Measurements from ENCODE around the gene NIBAN1.

Gene NIBAN1

GRCh38 chr1:184952428-184952827 is 21.9 kb downstream of the NIBAN1 start:
- no peak for DNase-seq
- in situ Hi-C loops (cut with HindIII; ENCODE audit: low pct_ligation_motif_present, low pct_unique_long_range_greater_than_20kb, low sequenced_read_pairs), result no loop called here

- DNase-seq, result no peak
- in situ Hi-C loops (cut with HindIII; ENCODE audit: low pct_ligation_motif_present, low pct_unique_long_range_greater_than_20kb, low sequenced_read_pairs), result no loop called here
Observed at GRCh38 chr1:184951788-184952187, 22.5 kb downstream of the NIBAN1 start.

- in situ Hi-C loops (cut with HindIII; ENCODE audit: low pct_ligation_motif_present, low pct_unique_long_range_greater_than_20kb, low sequenced_read_pairs), result no loop called here
- no peak for DNase-seq
Observed at GRCh38 chr1:184950906-184951305, 23.4 kb downstream of the NIBAN1 start.

- in situ Hi-C loops (cut with HindIII; ENCODE audit: low pct_ligation_motif_present, low pct_unique_long_range_greater_than_20kb, low sequenced_read_pairs), result no loop called here
- no peak for DNase-seq
Observed at GRCh38 chr1:184950227-184950626, 24.1 kb downstream of the NIBAN1 start.

- in situ Hi-C loops (cut with HindIII; ENCODE audit: low pct_ligation_motif_present, low pct_unique_long_range_greater_than_20kb, low sequenced_read_pairs), result no loop called here
- no peak for DNase-seq
Observed at GRCh38 chr1:184947497-184948256, 26.6 kb downstream of the NIBAN1 start.

- in situ Hi-C loops (cut with HindIII; ENCODE audit: low pct_ligation_motif_present, low pct_unique_long_range_greater_than_20kb, low sequenced_read_pairs), result no loop called here
- no peak for DNase-seq
Observed at GRCh38 chr1:184945678-184946412, 28.5 kb downstream of the NIBAN1 start.

- no peak for DNase-seq
- in situ Hi-C loops (cut with HindIII; ENCODE audit: low pct_ligation_motif_present, low pct_unique_long_range_greater_than_20kb, low sequenced_read_pairs), result no loop called here
Observed at GRCh38 chr1:184945029-184945428, 29.3 kb downstream of the NIBAN1 start.

- DNase-seq, result no peak
- in situ Hi-C loops (cut with HindIII; ENCODE audit: low pct_ligation_motif_present, low pct_unique_long_range_greater_than_20kb, low sequenced_read_pairs), result no loop called here
Observed at GRCh38 chr1:184943998-184944397, 30.3 kb downstream of the NIBAN1 start.

- DNase-seq, result no peak
- in situ Hi-C loops (cut with HindIII; ENCODE audit: low pct_ligation_motif_present, low pct_unique_long_range_greater_than_20kb, low sequenced_read_pairs), result no loop called here
Observed at GRCh38 chr1:184941735-184942134, 32.6 kb downstream of the NIBAN1 start.

GRCh38 chr1:184941410-184941733 is 32.9 kb downstream of the NIBAN1 start:
- in situ Hi-C loops (cut with HindIII; ENCODE audit: low pct_ligation_motif_present, low pct_unique_long_range_greater_than_20kb, low sequenced_read_pairs), result no loop called here
- DNase-seq, result no peak

GRCh38 chr1:184940694-184941409 is 33.5 kb downstream of the NIBAN1 start:
- in situ Hi-C loops (cut with HindIII; ENCODE audit: low pct_ligation_motif_present, low pct_unique_long_range_greater_than_20kb, low sequenced_read_pairs), result no loop called here
- DNase-seq, result no peak

GRCh38 chr1:184940226-184940625 is 34.1 kb downstream of the NIBAN1 start:
- in situ Hi-C loops (cut with HindIII; ENCODE audit: low pct_ligation_motif_present, low pct_unique_long_range_greater_than_20kb, low sequenced_read_pairs), result no loop called here
- DNase-seq, result no peak

- no peak for DNase-seq
- in situ Hi-C loops (cut with HindIII; ENCODE audit: low pct_ligation_motif_present, low pct_unique_long_range_greater_than_20kb, low sequenced_read_pairs), result no loop called here
Observed at GRCh38 chr1:184937729-184938128, 36.6 kb downstream of the NIBAN1 start.

GRCh38 chr1:184935920-184936798 is 38.1 kb downstream of the NIBAN1 start:
- DNase-seq, result no peak
- in situ Hi-C loops (cut with HindIII; ENCODE audit: low pct_ligation_motif_present, low pct_unique_long_range_greater_than_20kb, low sequenced_read_pairs), result no loop called here

- no peak for DNase-seq
- in situ Hi-C loops (cut with HindIII; ENCODE audit: low pct_ligation_motif_present, low pct_unique_long_range_greater_than_20kb, low sequenced_read_pairs), result no loop called here
Observed at GRCh38 chr1:184933944-184934343, 40.4 kb downstream of the NIBAN1 start.

GRCh38 chr1:184932319-184932718 is 42.0 kb downstream of the NIBAN1 start:
- in situ Hi-C loops (cut with HindIII; ENCODE audit: low pct_ligation_motif_present, low pct_unique_long_range_greater_than_20kb, low sequenced_read_pairs), result no loop called here
- no peak for DNase-seq

GRCh38 chr1:184931566-184931965 is 42.7 kb downstream of the NIBAN1 start:
- in situ Hi-C loops (cut with HindIII; ENCODE audit: low pct_ligation_motif_present, low pct_unique_long_range_greater_than_20kb, low sequenced_read_pairs), result no loop called here
- no peak for DNase-seq

- in situ Hi-C loops (cut with HindIII; ENCODE audit: low pct_ligation_motif_present, low pct_unique_long_range_greater_than_20kb, low sequenced_read_pairs), result no loop called here
- DNase-seq, result no peak
Observed at GRCh38 chr1:184930645-184931044, 43.7 kb downstream of the NIBAN1 start.

- no peak for DNase-seq
Observed at GRCh38 chr1:184930232-184930631, 44.1 kb downstream of the NIBAN1 start.

More at GRCh38 chr1:184930232-184930631, 44.1 kb downstream of the NIBAN1 start:
- in situ Hi-C loops (cut with HindIII; ENCODE audit: low pct_ligation_motif_present, low pct_unique_long_range_greater_than_20kb, low sequenced_read_pairs), result no loop called here
